Adrenal gland (tissue), 12 donors: ENCODE results near the gene FBXW5. TPM values are rescaled to one million over a fixed set of nuclear protein-coding genes. Genes with fewer than 3 reads are reported as not detected.

Experiments used
- DNase-seq, 7 donors: peaks; one replicate each; pipeline ENCODE4 v3.0.0-alpha.2; 2019 to 2020
- H3K27ac ChIP-seq, 5 donors: fragments of 200-600 bp; sonication (generic) in 4 of 5; 1 replicate in 3 of 5; 2 replicates in 2 of 5; pipeline versions ENCODE4 v1.5.1 to v1.8.0; 2016 to 2020; ENCODE audit warnings: mild to moderate bottlenecking in 1 of 5
- H3K27me3 ChIP-seq: fragments of 200-600 bp; 2 replicates; pipeline ENCODE4 v1.8.0; 2021
- H3K36me3 ChIP-seq, 2 donors: fragments of 200-600 bp; replicated peaks in 1 of 2; 1 replicate in 1 of 2; 2 replicates in 1 of 2; pipeline versions ENCODE4 v1.5.1 to v1.8.0; 2018 to 2022
- H3K4me1 ChIP-seq, 2 donors: fragments of 200-600 bp; replicated peaks in 1 of 2; 1 replicate in 1 of 2; 2 replicates in 1 of 2; pipeline versions ENCODE4 v1.5.1 to v1.8.0; 2018 to 2021
- H3K4me3 ChIP-seq, 4 donors: fragments of 200-600 bp; sonication (generic) in 3 of 4; one replicate each; pipeline ENCODE4 v1.5.1; 2016 to 2018
- H3K9me3 ChIP-seq, 3 donors: fragments of 200-600 bp; sonication (generic) in 1 of 3; replicated peaks in 1 of 3; 1 replicate in 2 of 3; 2 replicates in 1 of 3; pipeline versions ENCODE4 v1.5.1 to v1.8.0; 2016 to 2021
- POLR2A ChIP-seq, 2 donors: fragments of 450-650 bp; IDR thresholded peaks; one replicate each; pipeline ENCODE4 v1.6.1; 2017; ENCODE audit warnings: antibody characterized with exemption in 2 of 2, mild to moderate bottlenecking in 2 of 2, moderate library complexity in 1 of 2
- WGBS, 4 donors: extraction: QIAGEN DNeasy Blood & Tissue Kit in 2 of 4; methylation state at CpG; one replicate each; pipeline versions ENCODE4 v1.1.5 to v1.1.7; 2013 to 2017; 5-methylcytosine and 5-hydroxymethylcytosine counted together
- intact Hi-C, 2 donors: fragments of 100-400 bp; cut with DNase I; formaldehyde crosslinking; loops; one replicate each; pipeline versions ENCODE4 v1.14.1 to v1.15.0; 2022 to 2023
- polyA plus RNA-seq, 3 donors: library from polyadenylated mRNA; stranded (reverse); fragments of 200-250 nt in 2 of 3; fragments of 350-450 nt in 1 of 3; fragmentation: Illumina TruSeq in 1 of 3; extraction: RNeasy Lipid Tissue Mini Kit (QIAGEN cat#74804) in 1 of 3; gene quantifications; one replicate each; pipeline ENCODE4 v1.2.3, GENCODE V29; 2013 to 2014
- total RNA-seq, 9 donors: library from RNA; depleted of rRNA in 4 of 9; stranded (reverse); fragments of >200 nt in 4 of 9; fragments of 120-200 nt in 1 of 9; fragmentation: NEBNext Ultra II Directional in 1 of 9; extraction: Animal tissue kit (Norgen Biotek cat#: 25700) in 1 of 9; gene quantifications; one replicate each; pipeline versions ENCODE4 v1.1.0 to v1.2.4, GENCODE V29; 2013 to 2023
- TF ChIP-seq, protein P1 (sequence below), 6 experiments: fragments of 450-650 bp in 4 of 6; fragments of 200-600 bp in 2 of 6; sonication (generic) in 1 of 6; IDR thresholded peaks; 1 replicate in 5 of 6; 2 replicates in 1 of 6; pipeline versions ENCODE4 v1.5.1 to v1.8.0; 2016 to 2021; ENCODE audit warnings: antibody characterized with exemption in 6 of 6, mild to moderate bottlenecking in 2 of 6, moderate library complexity in 1 of 6
- donor health status: healthy with polysubstance abuse.
- donor health status: Bipolar disorder and iron deficiency.
- donor health status: DM: yes; HTN: yes; CAD: no.
- donor health status: DM: no; HTN: no; CAD: no.
- donor health status: DM: no; HTN: no; CAD: no.
- donor health status: DM: yes; HTN: yes; CAD: no.

The FBXW5 gene
- total and polyA plus RNA-seq, 12 donors = 19.2 to 257 (median 139) TPM

DNA sequence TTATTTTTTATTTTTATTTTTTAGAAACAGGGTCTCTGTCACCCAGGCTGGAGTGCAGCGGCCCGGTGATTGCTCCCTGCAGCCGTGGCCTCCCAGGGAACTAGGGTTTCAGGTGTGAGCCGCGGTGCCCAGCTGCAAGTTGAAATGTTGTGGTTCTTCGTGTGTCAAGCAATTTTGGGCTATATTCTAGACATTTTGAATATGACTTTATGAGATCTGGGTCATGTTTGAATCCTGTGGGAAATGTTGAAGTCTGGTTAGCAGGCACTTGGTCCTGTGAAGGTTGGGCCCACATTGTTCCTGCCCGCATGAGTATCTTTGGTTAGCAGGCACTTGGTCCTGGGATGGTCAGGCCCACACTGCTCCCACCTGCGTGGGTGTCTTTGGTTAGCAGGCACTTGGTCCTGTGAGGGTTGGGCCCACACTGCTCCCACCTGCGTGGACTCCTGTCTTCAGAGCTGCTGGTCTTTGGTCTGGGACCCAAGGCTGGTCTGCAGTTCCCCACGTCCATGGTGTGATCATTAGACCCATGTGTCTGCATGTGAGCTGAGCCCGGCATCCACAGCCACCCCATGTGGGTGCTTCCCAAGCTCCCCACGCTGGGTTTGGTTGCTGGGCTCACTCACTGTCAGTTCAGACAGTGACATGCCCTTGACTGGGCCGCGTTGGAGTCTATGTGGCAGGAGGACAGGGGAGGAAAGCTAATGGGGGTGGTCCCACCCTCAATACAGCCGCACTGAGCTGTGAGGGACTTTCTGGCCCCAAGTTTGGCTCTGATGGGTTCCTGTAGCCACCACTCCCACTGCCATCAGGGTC is 7.1 kb downstream of the FBXW5 start:
- Histone ChIP-seq H3K36me3 (peaks cover 0 to 34% of the 10 kb centered on the region in 2 donors), H3K4me1 (peaks cover 8 to 12% of the 10 kb centered on the region in 2 donors), H3K27me3 (no peaks in the 10 kb centered on the region), H3K9me3 (no peaks in the 10 kb centered on the region), H3K27ac (no peak overlapping the region), H3K4me3 (no peak overlapping the region)
- TF ChIP-seq, protein P1, sequence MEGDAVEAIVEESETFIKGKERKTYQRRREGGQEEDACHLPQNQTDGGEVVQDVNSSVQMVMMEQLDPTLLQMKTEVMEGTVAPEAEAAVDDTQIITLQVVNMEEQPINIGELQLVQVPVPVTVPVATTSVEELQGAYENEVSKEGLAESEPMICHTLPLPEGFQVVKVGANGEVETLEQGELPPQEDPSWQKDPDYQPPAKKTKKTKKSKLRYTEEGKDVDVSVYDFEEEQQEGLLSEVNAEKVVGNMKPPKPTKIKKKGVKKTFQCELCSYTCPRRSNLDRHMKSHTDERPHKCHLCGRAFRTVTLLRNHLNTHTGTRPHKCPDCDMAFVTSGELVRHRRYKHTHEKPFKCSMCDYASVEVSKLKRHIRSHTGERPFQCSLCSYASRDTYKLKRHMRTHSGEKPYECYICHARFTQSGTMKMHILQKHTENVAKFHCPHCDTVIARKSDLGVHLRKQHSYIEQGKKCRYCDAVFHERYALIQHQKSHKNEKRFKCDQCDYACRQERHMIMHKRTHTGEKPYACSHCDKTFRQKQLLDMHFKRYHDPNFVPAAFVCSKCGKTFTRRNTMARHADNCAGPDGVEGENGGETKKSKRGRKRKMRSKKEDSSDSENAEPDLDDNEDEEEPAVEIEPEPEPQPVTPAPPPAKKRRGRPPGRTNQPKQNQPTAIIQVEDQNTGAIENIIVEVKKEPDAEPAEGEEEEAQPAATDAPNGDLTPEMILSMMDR (IDR thresholded peaks at IDR 0.05) = no peak
- no peak for TF ChIP-seq POLR2A (IDR thresholded peaks at IDR 0.05)
- intact Hi-C loops = no loop called here
- DNase-seq = no peak
- 85 to 94% (median 93%) methylated on average over 8 to 15 of the region's 15 CpGs for WGBS, 4 donors

DNA sequence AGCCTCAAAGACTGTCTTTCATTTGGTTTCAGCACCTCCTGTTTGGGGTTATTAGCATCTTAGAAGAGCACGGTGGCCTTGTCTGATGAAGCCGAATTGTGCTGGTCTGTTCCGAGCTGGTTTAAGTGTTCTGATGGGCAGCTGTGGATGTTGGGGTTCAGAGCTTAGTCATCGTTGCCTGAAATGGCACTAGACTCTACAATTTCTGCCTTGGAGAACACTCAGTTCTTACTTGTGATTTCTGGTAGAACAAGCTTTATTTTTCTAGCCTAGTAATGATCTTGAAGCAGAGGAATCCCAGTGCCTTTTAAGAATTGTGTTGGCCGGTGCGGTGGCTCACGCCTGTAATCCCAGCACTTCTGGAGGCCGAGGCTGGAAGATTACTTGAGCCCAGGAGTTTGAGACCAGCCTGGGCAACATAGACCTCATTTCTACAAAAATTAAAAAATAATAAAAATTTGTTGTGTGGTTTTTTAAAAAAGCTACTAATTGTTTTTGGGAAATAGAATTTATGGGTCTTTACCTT is 7.8 kb downstream of the FBXW5 start:
- 91 to 95% (median 93%) methylated on average over 8 of the region's 8 CpGs for WGBS, 4 donors
- TF ChIP-seq POLR2A (IDR thresholded peaks at IDR 0.05) = no peak
- TF ChIP-seq, protein P1 (IDR thresholded peaks at IDR 0.05) = no peak
- H3K36me3 ChIP-seq = peaks cover 0 to 27% of the 10 kb centered on the region in 2 donors
- peaks cover 6 to 12% of the 10 kb centered on the region in 2 donors for H3K4me1 ChIP-seq
- H3K9me3 ChIP-seq = no peaks in the 10 kb centered on the region
- H3K4me3 ChIP-seq = no peak overlapping the region
- H3K27ac ChIP-seq = no peak overlapping the region
- intact Hi-C loops = no loop called here
- DNase-seq = no peak
- H3K27me3 ChIP-seq = no peaks in the 10 kb centered on the region

DNA sequence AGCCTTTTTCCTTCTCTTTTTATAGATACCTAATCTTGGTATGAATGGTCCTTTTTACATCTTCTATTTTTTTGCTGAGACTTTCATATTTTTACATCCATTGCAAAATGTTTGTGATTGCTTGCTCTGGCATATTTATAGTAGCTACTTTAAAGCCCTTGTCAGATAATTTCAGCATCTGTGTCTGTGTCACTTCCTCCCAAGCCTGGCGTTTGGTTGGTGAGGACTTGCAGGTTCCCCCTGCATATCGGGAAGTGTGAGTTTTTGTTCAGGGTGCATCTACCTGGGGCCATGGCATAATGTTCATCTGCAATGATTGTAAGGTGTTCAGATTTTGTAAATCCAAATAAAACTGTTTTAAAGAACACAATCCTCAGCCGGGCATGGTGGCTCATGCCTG is 8.9 kb downstream of the FBXW5 start:
- 79 to 90% (median 84%) methylated on average over 3 of the region's 3 CpGs for WGBS, 4 donors
- intact Hi-C loops = no loop called here
- TF ChIP-seq, protein P1 (IDR thresholded peaks at IDR 0.05) = no peak
- TF ChIP-seq POLR2A (IDR thresholded peaks at IDR 0.05) = no peak

GRCh38 chr9:136934277-136934676 is 10.3 kb downstream of the FBXW5 start:
- intact Hi-C loops = no loop called here
- Histone ChIP-seq H3K27me3 (no peaks in the 10 kb centered on the region), H3K9me3 (no peaks in the 10 kb centered on the region), H3K4me1 (no peaks in the 10 kb centered on the region), H3K27ac (no peak overlapping the region), H3K36me3 (peaks cover 0 to 3% of the 10 kb centered on the region in 2 donors), H3K4me3 (no peak overlapping the region)
- DNase-seq = no peak
- WGBS, 4 donors = 91% methylated on average over 3 of the region's 3 CpGs
- no peak for TF ChIP-seq POLR2A (IDR thresholded peaks at IDR 0.05)
- TF ChIP-seq, protein P1 (IDR thresholded peaks at IDR 0.05) = no peak

More for the DNA sequence above, 8.9 kb downstream of the FBXW5 start:
- no peaks in the 10 kb centered on the region for H3K9me3 ChIP-seq
- H3K36me3 ChIP-seq = peaks cover 0 to 17% of the 10 kb centered on the region in 2 donors
- H3K4me3 ChIP-seq = no peak overlapping the region
- DNase-seq = no peak
- peaks cover 4 to 12% of the 10 kb centered on the region in 2 donors for H3K4me1 ChIP-seq
- H3K27ac ChIP-seq = no peak overlapping the region
- H3K27me3 ChIP-seq = no peaks in the 10 kb centered on the region
